Neural cell (in vitro differentiated cells): ENCODE results near the gene PPP2R5B. TPM values are rescaled to one million over a fixed set of nuclear protein-coding genes. Genes with fewer than 3 reads are reported as not detected.

Experiments
- H2AFZ ChIP-seq: fragments of 200-600, 300-800 bp; sonication (generic), shearing (Covaris generic); 2 replicates; pipeline ENCODE4 v1.6.0; 2014; ENCODE audit warnings: low read depth, mild to moderate bottlenecking, antibody characterized with exemption, low read length, moderate library complexity
- H3F3A ChIP-seq: fragments of 200-600 bp; shearing (Covaris generic); 2 replicates; pipeline ENCODE4 v1.6.1; 2016; ENCODE audit warnings: mild to moderate bottlenecking, moderate library complexity, mixed read lengths, antibody characterized with exemption, low read length; ENCODE audit not compliant: insufficient read depth, poor library complexity, severe bottlenecking
- H3K27ac ChIP-seq: fragments of 200-600, 300-800 bp; sonication (generic), shearing (Covaris generic); 2 replicates; pipeline ENCODE4 v1.5.1; 2014; ENCODE audit warnings: mild to moderate bottlenecking, low read length, moderate library complexity
- H3K27me3 ChIP-seq: fragments of 300-800, 200-600 bp; sonication (generic), shearing (Covaris generic); 2 replicates; pipeline ENCODE4 v1.6.0; 2014; ENCODE audit warnings: mild to moderate bottlenecking, low read depth, low read length, moderate library complexity; ENCODE audit not compliant: insufficient read depth
- H3K36me3 ChIP-seq: fragments of 300-800, 200-600 bp; sonication (generic), shearing (Covaris generic); 2 replicates; pipeline ENCODE4 v1.5.1; 2014; ENCODE audit warnings: mild to moderate bottlenecking, antibody characterized with exemption, low read length, moderate library complexity; ENCODE audit not compliant: insufficient read depth
- H3K4me2 ChIP-seq: fragments of 300-800, 200-600 bp; sonication (generic), shearing (Covaris generic); 2 replicates; pipeline ENCODE4 v1.6.0; 2014; ENCODE audit warnings: mild to moderate bottlenecking, low read length
- H3K4me3 ChIP-seq: fragments of 300-800, 200-600 bp; sonication (generic), shearing (Covaris generic); 2 replicates; pipeline ENCODE4 v1.5.1; 2014; ENCODE audit warnings: mild to moderate bottlenecking, low read length, moderate library complexity
- H3K79me2 ChIP-seq: fragments of 200-600 bp; shearing (Covaris generic); replicated peaks from 2 replicates; pipeline ENCODE4 v1.6.0; 2014; ENCODE audit warnings: mild to moderate bottlenecking, low read length, moderate library complexity; ENCODE audit not compliant: insufficient read depth
- H3K9ac ChIP-seq: fragments of 300-800, 200-600 bp; sonication (generic), shearing (Covaris generic); 2 replicates; pipeline ENCODE4 v1.6.1; 2016; ENCODE audit warnings: mild to moderate bottlenecking, low read length, mixed read lengths
- H3K9me2 ChIP-seq: fragments of 200-600 bp; shearing (Covaris generic); 2 replicates; pipeline ENCODE4 v1.6.1; 2016; ENCODE audit warnings: mild to moderate bottlenecking, low read length, mixed read lengths; ENCODE audit not compliant: insufficient read depth
- H3K9me3 ChIP-seq: fragments of 200-600, 300-800 bp; sonication (generic), shearing (Covaris generic); 2 replicates; pipeline ENCODE4 v1.6.1; 2016; ENCODE audit warnings: mild to moderate bottlenecking, mixed run types, low read length, moderate library complexity, mixed read lengths
- H4K20me1 ChIP-seq: fragments of 200-600 bp; shearing (Covaris generic); 2 replicates; pipeline ENCODE4 v1.6.1; 2016; ENCODE audit warnings: mild to moderate bottlenecking, mixed run types; ENCODE audit not compliant: insufficient read depth
- EP300 ChIP-seq: fragments of 450-650 bp; conservative IDR thresholded peaks from 2 replicates; pipeline ENCODE4 v1.6.1; 2014; ENCODE audit warnings: antibody characterized with exemption, mild to moderate bottlenecking, moderate library complexity; ENCODE audit not compliant: poor library complexity, severe bottlenecking
- EZH2 ChIP-seq: fragments of 200-600, 300-800 bp; shearing (Covaris generic), sonication (generic); IDR thresholded peaks from 2 replicates; pipeline ENCODE4 v1.6.1; 2014; ENCODE audit warnings: antibody characterized with exemption, low read length, borderline replicate concordance, mild to moderate bottlenecking; ENCODE audit not compliant: insufficient read depth, poor library complexity, severe bottlenecking
- MXI1 ChIP-seq: fragments of 450-650 bp; conservative IDR thresholded peaks from 2 replicates; pipeline ENCODE4 v1.6.1; 2014; ENCODE audit warnings: antibody characterized with exemption, mild to moderate bottlenecking; ENCODE audit not compliant: poor library complexity, severe bottlenecking
- POLR2AphosphoS5 ChIP-seq: IDR thresholded peaks from 2 replicates; pipeline ENCODE4 v1.6.1; 2012
- RAD21 ChIP-seq: fragments of 450-650 bp; conservative IDR thresholded peaks from 2 replicates; pipeline ENCODE4 v1.6.1; 2014; ENCODE audit warnings: antibody characterized with exemption, mild to moderate bottlenecking, moderate library complexity
- SMC3 ChIP-seq: fragments of 450-650 bp; conservative IDR thresholded peaks from 2 replicates; pipeline ENCODE4 v1.6.1; 2014; ENCODE audit warnings: antibody characterized with exemption, mild to moderate bottlenecking, moderate library complexity; ENCODE audit not compliant: poor library complexity
- TAF1 ChIP-seq: IDR thresholded peaks from 2 replicates; pipeline ENCODE4 v1.6.1; 2012; ENCODE audit warnings: low read depth
- polyA plus RNA-seq: library from polyadenylated mRNA; depleted of rRNA; stranded (reverse); fragments of >200 nt; gene quantifications from 2 replicates; pipeline ENCODE4 v1.2.3, GENCODE V29; 2014
- TF ChIP-seq, protein P1 (sequence below): fragments of 450-650 bp; IDR thresholded peaks from 2 replicates; pipeline ENCODE4 v1.5.1; 2014; ENCODE audit warnings: antibody characterized with exemption, mild to moderate bottlenecking, moderate library complexity; ENCODE audit not compliant: poor library complexity, severe bottlenecking
- TF ChIP-seq, protein P2 (sequence below): IDR thresholded peaks from 2 replicates; pipeline ENCODE4 v1.6.1; 2012; ENCODE audit warnings: borderline replicate concordance

PPP2R5B gene
- polyA plus RNA-seq, 1 donor from 2014 or later = 76.1 TPM

DNA sequence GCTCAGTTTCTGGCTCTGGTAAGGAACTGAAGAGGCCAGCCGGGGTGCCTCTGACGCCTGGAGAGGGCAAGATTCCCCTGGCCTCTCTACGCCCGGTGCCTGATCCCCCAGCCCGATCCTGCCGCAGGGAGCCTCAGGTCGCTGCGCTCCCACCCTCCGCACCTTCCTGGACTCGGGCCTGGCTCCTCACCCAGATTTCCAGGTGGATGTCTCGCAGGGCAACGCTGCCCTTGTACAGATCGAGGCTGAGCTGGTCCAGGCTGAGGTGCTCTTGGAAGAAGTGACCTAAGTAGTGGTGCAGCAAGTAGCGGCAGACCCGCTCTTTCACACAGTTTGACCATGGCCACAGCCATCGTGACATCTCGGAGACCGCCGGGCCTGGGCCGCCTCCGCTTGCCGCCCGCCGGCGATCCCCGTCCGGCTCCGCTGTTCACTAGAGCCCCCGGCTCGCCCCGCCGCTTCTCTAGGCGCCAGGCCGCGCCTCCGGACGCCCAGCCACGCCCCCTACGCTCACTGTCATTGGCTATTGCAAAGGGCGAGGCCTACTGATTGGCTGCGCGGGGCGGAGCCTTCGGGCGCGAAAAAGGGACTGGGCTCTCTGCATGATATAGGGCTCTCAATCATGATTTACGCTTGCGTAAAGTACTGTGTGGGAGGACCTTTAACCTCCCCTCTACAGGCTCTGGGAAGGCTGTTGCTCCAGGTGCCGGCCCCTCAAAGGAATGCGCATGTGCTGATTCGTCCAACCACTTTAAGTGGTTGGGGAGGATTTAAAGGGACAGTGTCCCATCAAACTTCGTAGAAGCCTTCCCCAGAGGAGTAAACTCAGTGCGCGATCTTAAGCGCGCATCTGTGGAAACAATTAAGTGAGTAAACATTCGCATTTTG is 7.5 kb upstream of the PPP2R5B start, which contains the start of gene ATG2A:
Gene ATG2A, minus strand, starts transcription at position 435 of the 888 bp plus-strand sequence. Its CDS starts 74 bp downstream, at position 361.
- Histone ChIP-seq H3K27ac (peak within 1 kb of the TSS; percentile 52), H2AFZ (peak within 1 kb of the TSS; percentile 43), H3K4me2 (peak within 1 kb of the TSS; percentile 84), H3K27me3 (no peaks in the 10 kb centered on the region), H3K36me3 (no peaks in the 10 kb centered on the region), H4K20me1 (no peaks in the 10 kb centered on the region), H3K9ac (peak within 1 kb of the TSS; percentile 78), H3K9me2 (no peaks in the 10 kb centered on the region), H3F3A (no peaks in the 10 kb centered on the region), H3K4me3 (peak within 1 kb of the TSS; percentile 72), H3K9me3 (no peaks in the 10 kb centered on the region), H3K79me2 (peaks cover 7% of the 10 kb centered on the region)
- TF ChIP-seq RAD21 (peak; percentile 15), MXI1 (peak; percentile 100), SMC3 (no peak), EZH2 (no peak), EP300 (no peak), POLR2AphosphoS5 (peak; percentile 57), TAF1 (peak; percentile 75)
- TF ChIP-seq, protein P1, sequence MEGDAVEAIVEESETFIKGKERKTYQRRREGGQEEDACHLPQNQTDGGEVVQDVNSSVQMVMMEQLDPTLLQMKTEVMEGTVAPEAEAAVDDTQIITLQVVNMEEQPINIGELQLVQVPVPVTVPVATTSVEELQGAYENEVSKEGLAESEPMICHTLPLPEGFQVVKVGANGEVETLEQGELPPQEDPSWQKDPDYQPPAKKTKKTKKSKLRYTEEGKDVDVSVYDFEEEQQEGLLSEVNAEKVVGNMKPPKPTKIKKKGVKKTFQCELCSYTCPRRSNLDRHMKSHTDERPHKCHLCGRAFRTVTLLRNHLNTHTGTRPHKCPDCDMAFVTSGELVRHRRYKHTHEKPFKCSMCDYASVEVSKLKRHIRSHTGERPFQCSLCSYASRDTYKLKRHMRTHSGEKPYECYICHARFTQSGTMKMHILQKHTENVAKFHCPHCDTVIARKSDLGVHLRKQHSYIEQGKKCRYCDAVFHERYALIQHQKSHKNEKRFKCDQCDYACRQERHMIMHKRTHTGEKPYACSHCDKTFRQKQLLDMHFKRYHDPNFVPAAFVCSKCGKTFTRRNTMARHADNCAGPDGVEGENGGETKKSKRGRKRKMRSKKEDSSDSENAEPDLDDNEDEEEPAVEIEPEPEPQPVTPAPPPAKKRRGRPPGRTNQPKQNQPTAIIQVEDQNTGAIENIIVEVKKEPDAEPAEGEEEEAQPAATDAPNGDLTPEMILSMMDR = no peak
- TF ChIP-seq, protein P2, sequence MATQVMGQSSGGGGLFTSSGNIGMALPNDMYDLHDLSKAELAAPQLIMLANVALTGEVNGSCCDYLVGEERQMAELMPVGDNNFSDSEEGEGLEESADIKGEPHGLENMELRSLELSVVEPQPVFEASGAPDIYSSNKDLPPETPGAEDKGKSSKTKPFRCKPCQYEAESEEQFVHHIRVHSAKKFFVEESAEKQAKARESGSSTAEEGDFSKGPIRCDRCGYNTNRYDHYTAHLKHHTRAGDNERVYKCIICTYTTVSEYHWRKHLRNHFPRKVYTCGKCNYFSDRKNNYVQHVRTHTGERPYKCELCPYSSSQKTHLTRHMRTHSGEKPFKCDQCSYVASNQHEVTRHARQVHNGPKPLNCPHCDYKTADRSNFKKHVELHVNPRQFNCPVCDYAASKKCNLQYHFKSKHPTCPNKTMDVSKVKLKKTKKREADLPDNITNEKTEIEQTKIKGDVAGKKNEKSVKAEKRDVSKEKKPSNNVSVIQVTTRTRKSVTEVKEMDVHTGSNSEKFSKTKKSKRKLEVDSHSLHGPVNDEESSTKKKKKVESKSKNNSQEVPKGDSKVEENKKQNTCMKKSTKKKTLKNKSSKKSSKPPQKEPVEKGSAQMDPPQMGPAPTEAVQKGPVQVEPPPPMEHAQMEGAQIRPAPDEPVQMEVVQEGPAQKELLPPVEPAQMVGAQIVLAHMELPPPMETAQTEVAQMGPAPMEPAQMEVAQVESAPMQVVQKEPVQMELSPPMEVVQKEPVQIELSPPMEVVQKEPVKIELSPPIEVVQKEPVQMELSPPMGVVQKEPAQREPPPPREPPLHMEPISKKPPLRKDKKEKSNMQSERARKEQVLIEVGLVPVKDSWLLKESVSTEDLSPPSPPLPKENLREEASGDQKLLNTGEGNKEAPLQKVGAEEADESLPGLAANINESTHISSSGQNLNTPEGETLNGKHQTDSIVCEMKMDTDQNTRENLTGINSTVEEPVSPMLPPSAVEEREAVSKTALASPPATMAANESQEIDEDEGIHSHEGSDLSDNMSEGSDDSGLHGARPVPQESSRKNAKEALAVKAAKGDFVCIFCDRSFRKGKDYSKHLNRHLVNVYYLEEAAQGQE = peak; percentile 85

DNA sequence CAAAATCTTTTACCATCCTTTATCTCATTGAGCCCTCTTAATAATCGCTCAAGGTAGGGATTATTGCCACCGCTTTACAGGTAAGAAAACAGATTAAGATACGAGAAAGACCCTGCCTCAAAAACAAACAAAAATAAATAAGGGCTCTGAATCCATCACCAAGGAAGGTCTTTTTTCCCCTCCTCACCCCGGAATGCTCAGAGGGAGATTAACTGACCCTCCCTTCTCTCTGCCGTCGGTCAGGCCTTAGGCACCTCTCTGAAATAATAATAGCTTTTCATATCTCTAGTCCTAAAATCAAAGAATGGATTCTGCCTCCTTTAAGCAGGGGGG is 6.9 kb upstream of the PPP2R5B start:
- no peaks in the 10 kb centered on the region for H3K36me3 ChIP-seq
- TF ChIP-seq RAD21 (no peak), POLR2AphosphoS5 (no peak), TAF1 (no peak), EZH2 (no peak), EP300 (no peak), MXI1 (no peak), SMC3 (no peak)
- TF ChIP-seq, protein P2 = no peak
- TF ChIP-seq, protein P1 = no peak
- H3K79me2 ChIP-seq = peaks cover 7% of the 10 kb centered on the region
- H3K4me3 ChIP-seq = peak overlapping the region; percentile 72
- H3K4me2 ChIP-seq = no peak overlapping the region
- no peaks in the 10 kb centered on the region for H3F3A ChIP-seq
- H3K9me2 ChIP-seq = no peaks in the 10 kb centered on the region
- no peaks in the 10 kb centered on the region for H3K9me3 ChIP-seq
- peak overlapping the region; percentile 43 for H2AFZ ChIP-seq
- peak overlapping the region; percentile 15 for H3K9ac ChIP-seq
- H3K27ac ChIP-seq = no peak overlapping the region
- H3K27me3 ChIP-seq = no peaks in the 10 kb centered on the region
- H4K20me1 ChIP-seq = no peaks in the 10 kb centered on the region
